C4-2B (cell line): ENCODE measurements around the gene RAB11FIP2.

Experiments
- CTCF ChIP-seq: fragments of 450-650 bp; conservative IDR thresholded peaks from 2 replicates; pipeline ENCODE4 v1.5.1; 2017; ENCODE audit warnings: mild to moderate bottlenecking
- ZFX ChIP-seq: fragments of 450-650 bp; IDR thresholded peaks from 2 replicates; pipeline ENCODE4 v1.6.1; 2017

- TF ChIP-seq CTCF: no peak
- TF ChIP-seq ZFX: no peak
These were observed 86.3 kb downstream of the RAB11FIP2 start for GRCh38 chr10:117960345-117960935.
